Activated T-cell treated with anti-CD3 and anti-CD28 coated beads for 4 hours (primary cell): ENCODE data around the gene NT5C2.
A peak's percentile ranks its signal among the peaks of the same experiment; 100 is the strongest.
"Not testable (repeated sequence)": the region's sequence is repeated elsewhere in the genome, so short reads cannot be mapped to it uniquely, and the experiment has no call there.

Experiments
- DNase-seq: peaks from one replicate; pipeline ENCODE4 v3.0.0-alpha.2; 2020

NT5C2 gene

GRCh38 chr10:103198648-103199047, 5.6 kb upstream of the NT5C2 start:
- no peak for DNase-seq

- no peak for DNase-seq
These were observed 4.8 kb upstream of the NT5C2 start for GRCh38 chr10:103197903-103198302.

GRCh38 chr10:103197174-103197573, 4.1 kb upstream of the NT5C2 start:
- no peak for DNase-seq

- no peak for DNase-seq
These were observed 3.4 kb upstream of the NT5C2 start for GRCh38 chr10:103196516-103196915.

GRCh38 chr10:103193820-103194529, 903 bp upstream of the NT5C2 start:
- no peak for DNase-seq

- peak; percentile 26 for DNase-seq
These were observed 493 bp downstream of the NT5C2 start for GRCh38 chr10:103192451-103193106.

GRCh38 chr10:103192089-103192450, 1.0 kb downstream of the NT5C2 start:
- DNase-seq: no peak

- not testable (repeated sequence) for DNase-seq
These were observed 1.9 kb downstream of the NT5C2 start for GRCh38 chr10:103191198-103191597.

GRCh38 chr10:103188853-103189252, 4.2 kb downstream of the NT5C2 start:
- DNase-seq: no peak

- no peak for DNase-seq
These were observed 6.9 kb downstream of the NT5C2 start for GRCh38 chr10:103186128-103186527.

- DNase-seq: no peak
These were observed 8.5 kb downstream of the NT5C2 start for GRCh38 chr10:103184615-103185014.

GRCh38 chr10:103183991-103184451, 9.1 kb downstream of the NT5C2 start:
- DNase-seq: not testable (repeated sequence)

- DNase-seq: no peak
These were observed 11.8 kb downstream of the NT5C2 start for GRCh38 chr10:103181244-103181643.

GRCh38 chr10:103180491-103180890, 12.6 kb downstream of the NT5C2 start:
- DNase-seq: no peak

- DNase-seq: no peak
These were observed 15.9 kb downstream of the NT5C2 start for GRCh38 chr10:103177123-103177522.

- DNase-seq: no peak
These were observed 17.3 kb downstream of the NT5C2 start for GRCh38 chr10:103175580-103176285.

GRCh38 chr10:103174324-103174723, 18.7 kb downstream of the NT5C2 start:
- not testable (repeated sequence) for DNase-seq

- no peak for DNase-seq
These were observed 21.8 kb downstream of the NT5C2 start for GRCh38 chr10:103171278-103171677.

- no peak for DNase-seq
These were observed 24.6 kb downstream of the NT5C2 start for GRCh38 chr10:103168438-103168837.

- not testable (repeated sequence) for DNase-seq
These were observed 25.5 kb downstream of the NT5C2 start for GRCh38 chr10:103167554-103167953.

- DNase-seq: no peak
These were observed 26.5 kb downstream of the NT5C2 start for GRCh38 chr10:103166523-103166922.

- not testable (repeated sequence) for DNase-seq
These were observed 29.2 kb downstream of the NT5C2 start for GRCh38 chr10:103163766-103164403.

- DNase-seq: no peak
These were observed 35.8 kb downstream of the NT5C2 start for GRCh38 chr10:103157246-103157645.
